ENCODE results near the gene FAAP100. TPM values are rescaled to one million over a fixed set of nuclear protein-coding genes. Genes with fewer than 3 reads are reported as not detected.

Gene FAAP100
- total and polyA plus RNA-seq, 2 experiments from 2014 or later = 25.2 to 44.9 TPM

GRCh38 chr17:81570964-81571363, 18.8 kb upstream of the FAAP100 start:
- in situ Hi-C loops (cut with MboI) = no loop called here
- Histone ChIP-seq H3K27me3 (replicated peaks; ENCODE audit: insufficient read depth) (no peaks in the 10 kb centered on the region), H3K4me3 (no peak overlapping the region), H3K9me2 (ENCODE audit: insufficient read depth) (no peaks in the 10 kb centered on the region), H3F3A (ENCODE audit: insufficient read depth) (peaks cover 28% of the 10 kb centered on the region), H3K27ac (no peak overlapping the region), H3K79me2 (ENCODE audit: insufficient read depth) (peaks cover 47% of the 10 kb centered on the region), H3K36me3 (ENCODE audit: low read depth) (peaks cover 22% of the 10 kb centered on the region), H3K9ac (no peak overlapping the region), H3K4me1 (ENCODE audit: insufficient read depth) (peaks cover 22% of the 10 kb centered on the region), H3K9me3 (ENCODE audit: low read depth) (no peaks in the 10 kb centered on the region), H3K4me2 (ENCODE audit: unreplicated experiment) (no peak overlapping the region), H4K20me1 (ENCODE audit: insufficient read depth) (no peaks in the 10 kb centered on the region), H2AFZ (no peak overlapping the region)
- TF ChIP-seq EZH2 (IDR thresholded peaks at IDR 0.05; ENCODE audit: insufficient read depth, poor library complexity, severe bottlenecking) = no peak
- no peak for TF ChIP-seq EZH2phosphoT487 (IDR thresholded peaks at IDR 0.05; ENCODE audit: insufficient read depth, low read depth)
- 93 to 95% methylated on average over 11 of the region's 11 CpGs for WGBS, 2 experiments (ENCODE audit: low coverage in 1 of 2, low lambda C conversion rate in 2 of 2, missing lambda C conversion rate in 2 of 2)
- DNase-seq = no peak

- in situ Hi-C loops (cut with MboI) = no loop called here
- H3K4me1 ChIP-seq (ENCODE audit: insufficient read depth) = peaks cover 27% of the 10 kb centered on the region
- 93 to 94% methylated on average over 18 of the region's 18 CpGs for WGBS, 2 experiments (ENCODE audit: low coverage in 1 of 2, low lambda C conversion rate in 2 of 2, missing lambda C conversion rate in 2 of 2)
- H4K20me1 ChIP-seq (ENCODE audit: insufficient read depth) = no peaks in the 10 kb centered on the region
- H3K9me3 ChIP-seq (ENCODE audit: low read depth) = no peaks in the 10 kb centered on the region
- DNase-seq = no peak
- H3K79me2 ChIP-seq (ENCODE audit: insufficient read depth) = peaks cover 45% of the 10 kb centered on the region
- no peaks in the 10 kb centered on the region for H3K27me3 ChIP-seq (replicated peaks; ENCODE audit: insufficient read depth)
- no peak overlapping the region for H3K4me2 ChIP-seq (ENCODE audit: unreplicated experiment)
- H3K4me3 ChIP-seq = no peak overlapping the region
- H3K36me3 ChIP-seq (ENCODE audit: low read depth) = peaks cover 29% of the 10 kb centered on the region
- peaks cover 37% of the 10 kb centered on the region for H3F3A ChIP-seq (ENCODE audit: insufficient read depth)
- no peak overlapping the region for H2AFZ ChIP-seq
- no peaks in the 10 kb centered on the region for H3K9me2 ChIP-seq (ENCODE audit: insufficient read depth)
- H3K9ac ChIP-seq = no peak overlapping the region
- H3K27ac ChIP-seq = no peak overlapping the region
- TF ChIP-seq EZH2 (IDR thresholded peaks at IDR 0.05; ENCODE audit: insufficient read depth, poor library complexity, severe bottlenecking) (no peak), EZH2phosphoT487 (IDR thresholded peaks at IDR 0.05; ENCODE audit: insufficient read depth, low read depth) (no peak)
Measured at GRCh38 chr17:81569986-81570514, 17.9 kb upstream of the FAAP100 start.

- in situ Hi-C loops (cut with MboI) = no loop called here
- peaks cover 26% of the 10 kb centered on the region for H3K36me3 ChIP-seq (ENCODE audit: low read depth)
- TF ChIP-seq EZH2 (IDR thresholded peaks at IDR 0.05; ENCODE audit: insufficient read depth, poor library complexity, severe bottlenecking) (no peak), EZH2phosphoT487 (IDR thresholded peaks at IDR 0.05; ENCODE audit: insufficient read depth, low read depth) (no peak)
- H3K4me1 ChIP-seq (ENCODE audit: insufficient read depth) = peaks cover 44% of the 10 kb centered on the region
- no peaks in the 10 kb centered on the region for H3K9me2 ChIP-seq (ENCODE audit: insufficient read depth)
- DNase-seq = no peak
- no peaks in the 10 kb centered on the region for H4K20me1 ChIP-seq (ENCODE audit: insufficient read depth)
- H3K27ac ChIP-seq = no peak overlapping the region
- peak overlapping the region; percentile 9 for H3K4me2 ChIP-seq (ENCODE audit: unreplicated experiment)
- peaks cover 49% of the 10 kb centered on the region for H3F3A ChIP-seq (ENCODE audit: insufficient read depth)
- H2AFZ ChIP-seq = no peak overlapping the region
- WGBS, 2 experiments (ENCODE audit: low coverage in 1 of 2, low lambda C conversion rate in 2 of 2, missing lambda C conversion rate in 2 of 2) = 84% methylated on average over 10 of the region's 10 CpGs
- no peak overlapping the region for H3K4me3 ChIP-seq
- H3K9ac ChIP-seq = no peak overlapping the region
- H3K27me3 ChIP-seq (replicated peaks; ENCODE audit: insufficient read depth) = no peaks in the 10 kb centered on the region
- H3K79me2 ChIP-seq (ENCODE audit: insufficient read depth) = peaks cover 36% of the 10 kb centered on the region
- no peaks in the 10 kb centered on the region for H3K9me3 ChIP-seq (ENCODE audit: low read depth)
Measured at GRCh38 chr17:81568416-81568815, 16.3 kb upstream of the FAAP100 start.

GRCh38 chr17:81567191-81567590, 15.0 kb upstream of the FAAP100 start:
- H3K4me2 ChIP-seq (ENCODE audit: unreplicated experiment) = peak overlapping the region; percentile 87
- TF ChIP-seq EZH2phosphoT487 (IDR thresholded peaks at IDR 0.05; ENCODE audit: insufficient read depth, low read depth) (no peak), EZH2 (IDR thresholded peaks at IDR 0.05; ENCODE audit: insufficient read depth, poor library complexity, severe bottlenecking) (no peak)
- H3F3A ChIP-seq (ENCODE audit: insufficient read depth) = peaks cover 56% of the 10 kb centered on the region
- H3K9me3 ChIP-seq (ENCODE audit: low read depth) = no peaks in the 10 kb centered on the region
- 34% methylated on average over 4 of the region's 4 CpGs for WGBS, 2 experiments (ENCODE audit: low coverage in 1 of 2, low lambda C conversion rate in 2 of 2, missing lambda C conversion rate in 2 of 2)
- H3K4me1 ChIP-seq (ENCODE audit: insufficient read depth) = peaks cover 45% of the 10 kb centered on the region
- in situ Hi-C loops (cut with MboI) = no loop called here
- no peaks in the 10 kb centered on the region for H4K20me1 ChIP-seq (ENCODE audit: insufficient read depth)
- no peaks in the 10 kb centered on the region for H3K27me3 ChIP-seq (replicated peaks; ENCODE audit: insufficient read depth)
- peak overlapping the region; percentile 30 for H3K9ac ChIP-seq
- H3K4me3 ChIP-seq = peak overlapping the region; percentile 61
- H3K9me2 ChIP-seq (ENCODE audit: insufficient read depth) = no peaks in the 10 kb centered on the region
- H3K79me2 ChIP-seq (ENCODE audit: insufficient read depth) = peaks cover 30% of the 10 kb centered on the region
- DNase-seq = no peak
- H3K36me3 ChIP-seq (ENCODE audit: low read depth) = peaks cover 33% of the 10 kb centered on the region
- no peak overlapping the region for H2AFZ ChIP-seq
- peak overlapping the region; percentile 79 for H3K27ac ChIP-seq

Data from GM23248 (cell line).